OCI-LY7 (cell line): ENCODE measurements around the gene DCAKD. TPM values are rescaled to one million over a fixed set of nuclear protein-coding genes. Genes with fewer than 3 reads are reported as not detected.

Experiments used
- BruUV-seq: library from RNA; stranded (reverse); fragments of 400-500 nt; replicated peaks from 2 replicates; lab custom pipeline; 2021; lab: Mats Ljungman, UMichigan
- CTCF ChIA-PET: fragments of 300-600 bp; sonication (Branson Sonifier 250); formaldehyde crosslinking; loops from one replicate; lab custom pipeline; 2022; ENCODE audit warnings: antibody characterized with exemption; ENCODE audit not compliant: unreplicated experiment; lab: Charles Lee
- POLR2A ChIA-PET: fragments of 300-600 bp; sonication (Branson Sonifier 250); formaldehyde crosslinking; loops from one replicate; lab custom pipeline; 2022; ENCODE audit warnings: antibody characterized with exemption; lab: Charles Lee
- DNase-seq: peaks from one replicate; pipeline ENCODE4 v3.0.0-alpha.2; 2015; ENCODE audit warnings: low spot score
- H2AFZ ChIP-seq: fragments of 200-600 bp; sonication (generic), shearing (Covaris generic); 2 replicates; pipeline ENCODE4 v1.6.1; 2014; ENCODE audit warnings: mild to moderate bottlenecking, antibody characterized with exemption, low read length, moderate library complexity
- H3K27ac ChIP-seq: fragments of 200-600 bp; sonication (generic); 2 replicates; pipeline ENCODE4 v1.5.1; 2014; ENCODE audit warnings: mixed run types, low read depth, mild to moderate bottlenecking, moderate library complexity, low read length, inconsistent platforms; ENCODE audit not compliant: poor library complexity, severe bottlenecking
- H3K36me3 ChIP-seq: fragments of 200-600 bp; sonication (generic); 2 replicates; pipeline ENCODE4 v1.6.1; 2014; ENCODE audit warnings: mild to moderate bottlenecking, antibody characterized with exemption, low read length, moderate library complexity, mixed read lengths; ENCODE audit not compliant: insufficient read depth
- H3K4me1 ChIP-seq: fragments of 200-600 bp; sonication (generic); 2 replicates; pipeline ENCODE4 v1.5.1; 2014; ENCODE audit warnings: mild to moderate bottlenecking, low read length; ENCODE audit not compliant: insufficient read depth, poor library complexity, severe bottlenecking
- H3K4me2 ChIP-seq: fragments of 200-600 bp; sonication (generic); 2 replicates; pipeline ENCODE4 v1.6.1; 2014; ENCODE audit warnings: mild to moderate bottlenecking, low read length
- H3K4me3 ChIP-seq: fragments of 200-600 bp; sonication (generic); 2 replicates; pipeline ENCODE4 v1.5.1; 2014; ENCODE audit warnings: mild to moderate bottlenecking, low read depth, low read length; ENCODE audit not compliant: poor library complexity, severe bottlenecking
- H3K79me2 ChIP-seq: fragments of 200-600 bp; sonication (generic); 2 replicates; pipeline ENCODE4 v1.6.1; 2016; ENCODE audit warnings: low read depth, mild to moderate bottlenecking, low read length, moderate library complexity, mixed read lengths; ENCODE audit not compliant: insufficient read depth
- H3K9me2 ChIP-seq: fragments of 200-600 bp; sonication (generic); 2 replicates; pipeline ENCODE4 v1.6.1; 2016; ENCODE audit warnings: mild to moderate bottlenecking, low read length, mixed read lengths; ENCODE audit not compliant: insufficient read depth
- H3K9me3 ChIP-seq: fragments of 200-600 bp; sonication (generic); 2 replicates; pipeline ENCODE4 v1.6.1; 2014; ENCODE audit warnings: mild to moderate bottlenecking, mixed run types, low read length, mixed read lengths
- H4K20me1 ChIP-seq: fragments of 200-600 bp; sonication (generic); 2 replicates; pipeline ENCODE4 v1.6.1; 2014; ENCODE audit warnings: mild to moderate bottlenecking, antibody characterized with exemption, low read length, moderate library complexity, mixed read lengths; ENCODE audit not compliant: insufficient read depth
- CTCF ChIP-seq: fragments of 200-600 bp; sonication (generic); conservative IDR thresholded peaks from 2 replicates; pipeline ENCODE4 v1.5.1; 2014; ENCODE audit warnings: mild to moderate bottlenecking, antibody characterized with exemption, low read length, moderate library complexity, mixed read lengths
- EZH2phosphoT487 ChIP-seq: fragments of 200-600 bp; sonication (generic); IDR thresholded peaks from 2 replicates; pipeline ENCODE4 v1.6.1; 2018; ENCODE audit warnings: low read depth, borderline replicate concordance, mild to moderate bottlenecking, mixed run types, antibody characterized with exemption, low read length, moderate library complexity, mixed read lengths
- intact Hi-C: fragments of 100-400 bp; cut with micrococcal nuclease; formaldehyde crosslinking; loops from one replicate; pipeline ENCODE4 v1.10.0; 2022; ENCODE audit not compliant: unreplicated experiment
- total RNA-seq, 2 experiments: library from RNA; depleted of rRNA in 1 of 2; stranded (reverse); fragments of >200 nt in 1 of 2; shearing (Covaris generic) in 1 of 2; gene quantifications; 2 replicates each; pipeline ENCODE4 v1.2.3, GENCODE V29; 2014 to 2022

The DCAKD gene
- total RNA-seq, 2 experiments from 2014 or later: 40.8 to 45.6 TPM

- Histone ChIP-seq H3K9me2 (no peaks in the 10 kb centered on the region), H3K4me1 (no peaks in the 10 kb centered on the region), H3K4me3 (no peak overlapping the region), H3K9me3 (no peaks in the 10 kb centered on the region), H3K79me2 (peaks cover 73% of the 10 kb centered on the region), H4K20me1 (no peaks in the 10 kb centered on the region), H2AFZ (no peak overlapping the region), H3K36me3 (peaks cover 75% of the 10 kb centered on the region), H3K27ac (no peak overlapping the region), H3K4me2 (no peak overlapping the region)
- TF ChIP-seq EZH2phosphoT487 (no peak), CTCF (no peak)
- POLR2A ChIA-PET: no interaction called here
- no TSS peak for BruUV-seq
- DNase-seq: no peak
- intact Hi-C loops: no loop called here
- CTCF ChIA-PET: interaction anchor here (1.3 kb wide), 1 partner anchor 65 kb away, joined by 3 read pairs; the partner anchor contains the start of gene ACBD4
Observed at GRCh38 chr17:45070809-45071208, 19.4 kb upstream of the DCAKD start.

- ChIA-PET POLR2A (no interaction called here), CTCF (no interaction called here)
- Histone ChIP-seq H3K4me3 (no peak overlapping the region), H3K36me3 (peaks cover 74% of the 10 kb centered on the region), H3K4me1 (no peaks in the 10 kb centered on the region), H2AFZ (no peak overlapping the region), H3K27ac (no peak overlapping the region), H3K4me2 (no peak overlapping the region), H4K20me1 (peaks cover under 1% of the 10 kb centered on the region; the same call in 1 of the 2 replicates), H3K9me3 (no peaks in the 10 kb centered on the region), H3K79me2 (peaks cover 79% of the 10 kb centered on the region), H3K9me2 (no peaks in the 10 kb centered on the region)
- BruUV-seq: no TSS peak
- intact Hi-C loops: no loop called here
- no peak for DNase-seq
- TF ChIP-seq EZH2phosphoT487 (no peak), CTCF (no peak)
Observed at GRCh38 chr17:45070001-45070400, 18.6 kb upstream of the DCAKD start.

- DNase-seq: no peak
- peaks cover 9% of the 10 kb centered on the region for H3K4me1 ChIP-seq
- TF ChIP-seq EZH2phosphoT487 (no peak), CTCF (no peak)
- no peak overlapping the region for H3K4me3 ChIP-seq
- H3K4me2 ChIP-seq: no peak overlapping the region
- no peaks in the 10 kb centered on the region for H3K9me3 ChIP-seq
- no peak overlapping the region for H2AFZ ChIP-seq
- H3K27ac ChIP-seq: no peak overlapping the region
- intact Hi-C loops: no loop called here
- no peaks in the 10 kb centered on the region for H3K9me2 ChIP-seq
- H3K79me2 ChIP-seq: peaks cover 87% of the 10 kb centered on the region
- ChIA-PET CTCF (no interaction called here), POLR2A (no interaction called here)
- H3K36me3 ChIP-seq: peaks cover 60% of the 10 kb centered on the region
- H4K20me1 ChIP-seq: peaks cover 6% of the 10 kb centered on the region; the same call in 1 of the 2 replicates
- no TSS peak for BruUV-seq
Observed at GRCh38 chr17:45067637-45068036, 16.2 kb upstream of the DCAKD start.
